ENCODE results near the gene C1D.

DNA sequence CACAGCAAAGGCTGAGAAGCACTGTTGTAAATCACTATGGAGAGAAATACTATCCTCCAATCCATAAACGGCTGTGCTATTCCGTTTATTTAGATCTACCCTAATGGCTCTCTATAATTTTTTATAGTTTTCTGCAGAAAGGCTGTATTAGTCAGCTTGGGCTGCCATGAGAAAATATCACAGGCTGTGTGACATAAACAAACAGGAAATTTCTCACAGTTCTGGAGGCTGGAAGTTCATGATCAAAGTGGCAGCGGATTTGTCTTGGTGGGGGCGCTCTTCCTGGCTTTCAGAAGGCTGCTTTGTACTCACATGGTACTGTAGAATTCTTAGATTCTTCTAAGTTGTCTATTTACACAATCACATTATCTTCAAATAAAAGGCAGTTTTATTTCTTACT, 44.1 kb downstream of the C1D start:
- TF ChIP-seq POLR2A (IDR thresholded peaks at IDR 0.05; ENCODE audit: low read depth, low read length) (no peak), POLR2AphosphoS5 (IDR thresholded peaks at IDR 0.05; ENCODE audit: low read depth, low read length) (no peak), POU2F2 (IDR thresholded peaks at IDR 0.05; ENCODE audit: low read depth, low read length) (no peak), TAF1 (IDR thresholded peaks at IDR 0.05; ENCODE audit: low read depth, low read length) (no peak)

Measured in GM12891 (cell line).